Lung microvascular endothelial cell (primary cell): ENCODE results near the gene DPP9. TPM values are rescaled to one million over a fixed set of nuclear protein-coding genes. Genes with fewer than 3 reads are reported as not detected.

Experiments
- DNase-seq, 2 donors: peaks; one replicate each; pipeline versions ENCODE4 v3.0.0 to v3.0.0-alpha.2; 2010; ENCODE audit warnings: low read depth in 2 of 2
- total RNA-seq: library from RNA; depleted of rRNA; stranded (reverse); fragments of >200 nt; gene quantifications from 2 replicates; pipeline ENCODE4 v1.2.1, GENCODE V29; 2014

DPP9 gene
- total RNA-seq, 1 donor from 2014 or later, result 19.4 TPM

DNA sequence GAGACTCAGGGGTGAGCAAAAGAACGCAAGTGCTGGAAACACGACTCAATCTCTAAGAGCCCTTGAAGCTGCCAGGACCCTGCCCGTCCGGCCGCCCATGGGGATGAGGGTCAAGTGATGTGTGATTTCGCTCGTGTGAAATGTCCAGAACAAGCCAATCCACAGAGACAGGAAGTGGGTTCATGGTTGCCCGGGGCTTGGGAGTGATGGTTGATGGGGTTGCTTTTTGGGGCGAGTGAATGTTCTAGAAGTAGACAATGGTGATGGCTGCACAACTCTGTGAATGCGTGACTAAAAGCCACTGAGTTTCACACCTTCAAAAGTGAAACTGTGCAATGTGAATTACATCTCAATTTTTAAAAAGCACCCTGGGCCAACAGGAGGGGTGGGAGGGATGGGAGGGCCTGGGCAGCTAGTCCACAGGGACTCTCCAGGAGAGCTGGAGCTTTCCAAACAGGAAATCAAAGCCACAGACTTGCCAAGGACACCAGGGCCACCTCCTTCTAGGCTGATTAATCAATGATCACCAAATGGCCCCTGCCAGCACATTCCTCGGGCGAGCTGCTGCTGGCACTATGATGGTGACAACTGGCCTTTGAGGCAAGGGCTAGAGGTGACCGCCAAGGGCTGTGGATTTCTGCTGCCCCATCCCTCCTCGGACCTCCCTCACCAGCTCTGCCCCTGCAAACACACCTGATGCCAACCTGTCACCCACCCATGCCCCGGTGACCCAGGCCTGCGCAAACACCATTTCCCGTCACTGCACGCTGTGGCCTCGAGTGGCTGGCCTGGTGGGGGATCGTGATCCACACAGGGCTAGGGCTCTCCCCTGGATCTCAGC is 14.0 kb downstream of the DPP9 start:
- no peak for DNase-seq

DNA sequence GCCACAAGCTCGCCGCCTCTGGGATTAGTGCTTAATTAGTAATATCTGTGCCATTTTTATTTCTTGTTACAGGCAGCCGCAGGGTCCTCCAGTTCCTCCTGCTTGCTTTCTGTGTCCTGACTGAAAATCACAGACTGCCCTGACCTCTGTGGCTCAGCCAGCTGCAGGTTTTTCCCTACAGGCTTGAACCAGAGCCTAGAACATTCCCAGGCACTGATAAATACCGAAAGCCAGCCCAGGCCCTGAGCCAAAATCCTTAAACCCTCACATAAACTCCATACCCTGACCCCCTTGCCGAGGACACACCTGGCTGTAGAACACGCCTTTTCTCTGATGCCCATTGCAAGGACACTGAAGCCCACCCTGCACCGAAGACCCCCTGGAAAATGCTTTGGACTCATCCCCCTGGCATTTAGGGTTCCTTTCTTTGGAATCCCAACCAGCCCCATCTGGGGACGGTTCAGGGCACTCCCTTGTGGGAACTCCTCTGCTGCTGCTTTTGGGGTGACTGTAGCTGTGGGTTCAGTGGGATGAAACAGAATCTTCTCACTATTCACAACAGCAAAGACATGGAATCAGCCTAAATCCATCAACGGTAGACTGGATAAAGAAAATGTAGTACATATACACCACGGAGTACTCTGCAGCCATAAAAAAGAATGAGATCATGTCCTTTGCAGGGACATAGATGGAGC is 15.5 kb downstream of the DPP9 start:
- DNase-seq, result peak in 1 of 2 donors; percentile 33

DNA sequence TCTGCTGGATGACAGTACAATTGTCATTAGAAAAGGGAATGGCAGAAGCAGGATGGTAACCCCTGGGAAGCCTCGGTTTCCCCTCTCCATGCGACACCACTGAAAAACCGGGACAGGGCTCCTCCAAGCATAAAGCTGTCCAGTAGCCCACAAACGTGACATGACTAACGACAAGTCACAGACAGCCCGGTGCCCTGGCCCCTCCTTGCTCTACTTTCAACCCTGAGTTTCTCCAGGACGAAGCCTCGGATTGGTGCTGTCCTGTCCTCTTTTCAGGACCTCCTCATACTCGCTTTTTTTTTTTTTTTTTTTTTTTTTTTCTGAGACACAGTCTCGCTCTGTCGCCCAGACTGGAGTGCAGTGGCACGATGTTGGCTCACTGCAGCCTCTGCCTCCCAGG is 16.3 kb downstream of the DPP9 start:
- DNase-seq, result no peak

DNA sequence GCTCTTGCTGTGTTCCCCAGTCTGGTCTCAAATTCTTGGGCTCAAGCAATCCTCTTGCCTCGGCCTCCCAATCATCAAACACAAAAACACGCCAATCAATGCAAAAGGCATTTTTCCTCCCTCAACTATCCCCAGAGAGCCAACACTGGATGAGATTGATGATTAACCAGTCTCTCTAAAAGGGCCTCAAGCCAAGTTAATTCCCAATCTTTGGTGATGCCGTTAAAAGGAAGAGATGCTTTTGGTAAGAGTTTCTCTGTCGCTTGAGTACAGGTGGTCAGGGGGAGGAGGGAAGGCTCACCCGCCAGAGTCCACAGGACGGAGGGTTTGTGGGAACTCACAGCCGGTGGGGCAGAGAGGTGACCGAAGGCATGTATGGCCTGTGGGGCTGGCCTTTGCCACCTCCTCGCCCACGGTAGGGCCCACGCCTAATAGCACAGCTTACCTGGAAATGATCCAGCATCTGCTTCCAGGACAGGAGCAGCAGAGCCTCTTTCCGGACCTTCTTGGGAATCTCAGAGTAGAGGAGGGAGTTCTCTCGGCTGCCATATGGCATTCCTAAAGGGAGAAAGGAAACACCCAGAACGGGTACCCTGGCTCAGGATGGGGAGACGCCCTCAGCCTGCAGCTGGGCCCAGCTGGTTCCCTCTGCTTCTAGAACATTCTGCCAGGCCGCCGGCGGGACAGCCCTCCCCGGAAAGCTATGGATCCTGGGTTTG is 18.1 kb downstream of the DPP9 start:
- no peak for DNase-seq

DNA sequence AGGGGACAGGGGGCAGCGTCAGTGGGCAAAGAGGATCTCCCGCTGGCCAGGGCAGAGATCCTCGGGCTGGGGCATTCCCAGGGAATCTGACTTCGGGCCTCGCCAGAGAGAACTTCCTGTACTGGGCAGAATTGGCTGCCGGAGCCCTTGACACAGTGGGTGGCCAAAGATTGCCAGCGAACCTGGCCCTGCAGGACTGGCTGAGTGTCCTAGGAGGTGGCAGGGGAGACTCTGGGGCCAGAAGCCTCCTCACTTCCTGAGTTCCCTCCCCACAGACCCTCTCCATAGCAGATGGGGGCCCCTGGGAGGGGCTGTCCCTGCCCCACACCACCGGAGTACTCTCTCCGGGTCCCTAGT is 19.3 kb downstream of the DPP9 start:
- no peak for DNase-seq

DNA sequence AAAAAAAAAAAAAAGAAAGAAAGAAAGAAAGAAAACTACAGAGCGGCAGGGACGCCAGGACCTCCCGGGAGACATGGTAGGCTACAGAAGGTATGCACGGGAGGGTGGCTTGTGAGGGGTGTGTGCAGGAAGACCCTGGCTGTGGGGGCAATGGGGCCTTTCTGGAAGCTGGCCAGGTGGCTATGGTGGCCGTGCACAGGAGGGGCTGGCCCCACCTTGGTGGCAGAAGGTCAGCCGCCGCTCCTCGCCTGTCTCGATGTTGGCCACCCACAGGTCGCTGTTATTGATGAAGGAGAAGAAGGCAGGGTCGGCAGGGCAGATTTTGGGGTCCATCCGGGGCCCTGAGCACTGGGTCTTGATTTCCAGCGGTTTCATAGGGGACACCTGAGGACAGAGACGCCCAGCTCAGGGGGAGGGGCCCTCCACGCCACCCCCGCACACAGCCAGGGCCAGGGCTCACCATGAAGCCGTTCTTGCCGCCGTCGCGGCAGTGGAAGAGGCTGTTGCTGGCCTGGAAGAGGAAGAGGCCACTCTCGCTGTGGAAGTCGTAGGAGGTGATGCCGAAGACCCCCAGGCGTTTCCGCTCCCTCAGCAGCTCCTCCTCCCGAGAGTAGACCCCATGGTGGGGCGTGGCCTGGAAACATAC is 19.8 kb downstream of the DPP9 start:
- DNase-seq, result no peak

DNA sequence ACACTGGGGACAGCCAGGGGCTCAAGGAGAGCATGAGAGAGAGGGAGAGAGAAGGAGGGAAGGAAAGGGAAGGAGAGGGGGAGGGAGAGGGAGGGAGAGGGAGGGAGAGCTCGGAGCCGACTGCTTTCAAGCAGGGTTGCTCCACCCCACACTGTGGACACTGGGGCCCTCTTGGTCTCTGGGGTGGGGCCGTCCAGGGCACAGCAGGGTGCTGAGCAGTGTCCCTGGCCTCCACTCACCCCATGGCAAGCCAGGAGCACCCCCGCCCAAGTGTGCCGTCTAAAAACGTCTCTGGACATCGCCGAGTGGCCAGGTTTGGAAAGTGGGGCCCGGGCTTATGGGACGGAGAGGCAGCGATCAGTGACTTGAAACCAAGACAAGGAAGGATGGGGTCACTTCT is 20.9 kb downstream of the DPP9 start:
- DNase-seq, result no peak

DNA sequence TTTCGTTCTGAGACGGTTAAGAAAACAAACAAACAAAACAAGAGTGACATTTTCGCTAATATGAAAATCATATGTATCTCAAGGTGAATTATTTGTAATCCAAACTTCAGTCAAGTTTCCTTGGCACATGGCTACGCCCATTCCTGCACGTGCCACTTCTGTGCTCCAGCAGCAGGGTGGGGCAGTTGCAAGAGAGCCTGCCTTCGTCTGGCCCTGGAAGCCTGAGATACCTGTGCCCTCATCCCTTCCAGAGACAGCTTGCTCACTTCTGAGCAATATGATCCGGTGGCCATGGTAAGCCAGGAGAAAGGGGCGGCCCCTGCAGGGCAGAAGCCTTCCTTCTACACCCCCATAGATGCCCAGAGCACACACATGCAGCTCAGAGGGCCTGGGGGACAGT is 22.1 kb downstream of the DPP9 start:
- no peak for DNase-seq

DNA sequence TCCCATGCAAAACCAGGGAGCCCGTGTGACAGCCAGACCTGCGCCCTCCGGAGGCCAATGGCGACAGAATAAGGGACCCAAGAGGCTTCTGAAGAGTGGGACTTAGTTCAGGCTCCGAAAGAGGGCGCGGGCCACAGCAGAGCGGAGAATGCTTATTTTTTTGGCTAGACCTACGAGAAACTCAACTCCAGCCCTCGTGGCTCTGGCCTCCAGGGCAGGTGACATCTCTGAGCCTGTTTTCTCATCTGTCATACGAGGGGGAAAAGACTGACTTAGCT is 23.0 kb downstream of the DPP9 start:
- no peak for DNase-seq

DNA sequence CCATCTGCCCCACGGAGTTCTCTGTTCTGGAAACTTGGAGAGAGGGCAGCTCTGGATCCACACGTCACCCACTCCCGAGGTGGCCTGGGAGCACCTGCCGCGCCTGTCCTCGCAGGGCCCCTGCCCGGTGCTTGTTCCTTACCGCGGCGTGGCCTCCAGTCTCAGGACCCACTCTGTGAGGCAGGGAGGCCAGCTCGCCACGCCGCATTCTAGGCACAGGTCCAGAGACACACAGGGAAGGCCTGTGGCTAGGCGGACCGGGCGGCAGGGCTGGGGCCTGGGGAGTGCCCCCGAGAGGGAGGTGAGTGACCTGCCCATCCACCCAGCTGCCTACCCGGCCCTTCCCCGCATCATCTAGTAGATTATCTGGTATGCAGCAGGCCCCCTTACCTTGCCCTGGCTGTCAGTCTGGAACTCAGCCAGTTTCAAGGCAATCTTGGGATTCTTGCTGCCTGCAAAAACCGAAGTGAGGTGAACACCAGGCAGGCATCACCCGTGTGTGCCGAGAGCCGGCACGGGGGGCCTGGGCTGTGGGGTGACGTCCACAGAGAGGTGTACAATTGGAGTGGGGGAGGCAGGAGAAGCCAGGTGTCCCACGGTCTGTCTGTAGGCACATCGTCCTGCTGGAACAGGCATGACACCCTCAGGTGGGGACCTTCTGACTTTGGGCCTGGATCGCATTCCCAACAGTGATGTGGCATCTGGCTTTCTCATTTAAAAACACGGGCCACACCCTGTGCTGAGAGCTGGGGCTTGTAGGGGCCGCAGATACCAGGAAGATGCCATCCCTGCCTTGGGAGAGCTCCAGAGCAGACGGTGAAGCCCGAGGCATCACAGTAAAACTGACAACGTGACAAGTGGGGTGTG is 23.6 kb downstream of the DPP9 start:
- DNase-seq, result no peak

DNA sequence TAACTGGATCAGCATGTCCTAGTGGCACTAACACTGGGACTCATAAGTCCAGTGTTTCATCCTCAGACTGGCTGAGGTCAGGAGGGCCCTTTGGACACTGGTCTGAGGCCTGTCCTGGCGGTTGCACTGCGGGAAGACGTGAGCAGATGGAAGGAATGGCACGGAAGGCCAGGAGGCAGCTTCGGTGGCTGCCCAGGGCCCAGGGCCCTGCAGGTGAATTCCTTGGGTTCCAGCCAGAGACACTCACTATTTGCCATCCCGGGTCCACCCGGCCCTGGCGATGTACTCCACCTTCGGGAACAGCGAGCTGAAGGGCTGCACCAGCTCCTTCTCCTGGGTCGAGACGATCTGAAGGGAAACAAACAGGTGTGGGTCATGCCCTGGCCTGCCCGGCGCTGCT is 26.3 kb downstream of the DPP9 start:
- DNase-seq, result no peak

DNA sequence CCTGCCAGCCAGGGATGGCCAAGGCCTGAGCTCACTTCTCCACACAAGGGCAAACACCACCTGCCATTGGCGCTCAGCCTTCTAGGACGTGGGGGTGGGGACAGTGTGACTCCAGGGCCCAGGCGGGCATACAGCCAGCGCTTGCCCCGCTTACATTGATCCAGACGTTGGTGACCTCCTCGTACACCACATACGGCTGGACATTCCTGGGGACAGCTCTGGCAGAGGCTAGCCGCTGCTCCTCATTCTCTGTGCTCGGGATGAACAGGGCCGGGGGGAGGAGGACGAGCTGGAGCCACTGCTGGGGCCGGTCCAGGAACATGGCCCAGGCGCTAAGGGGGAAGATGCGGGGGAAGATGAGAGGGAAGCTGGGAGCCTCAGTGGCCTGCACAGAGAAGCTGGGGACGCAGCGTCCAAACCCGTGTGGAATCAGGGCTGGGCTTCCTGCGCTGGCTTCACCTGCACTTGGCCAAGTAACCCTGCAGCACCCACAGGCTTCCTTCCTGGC is 28.4 kb downstream of the DPP9 start:
- DNase-seq, result peak; percentile 21 to 52

DNA sequence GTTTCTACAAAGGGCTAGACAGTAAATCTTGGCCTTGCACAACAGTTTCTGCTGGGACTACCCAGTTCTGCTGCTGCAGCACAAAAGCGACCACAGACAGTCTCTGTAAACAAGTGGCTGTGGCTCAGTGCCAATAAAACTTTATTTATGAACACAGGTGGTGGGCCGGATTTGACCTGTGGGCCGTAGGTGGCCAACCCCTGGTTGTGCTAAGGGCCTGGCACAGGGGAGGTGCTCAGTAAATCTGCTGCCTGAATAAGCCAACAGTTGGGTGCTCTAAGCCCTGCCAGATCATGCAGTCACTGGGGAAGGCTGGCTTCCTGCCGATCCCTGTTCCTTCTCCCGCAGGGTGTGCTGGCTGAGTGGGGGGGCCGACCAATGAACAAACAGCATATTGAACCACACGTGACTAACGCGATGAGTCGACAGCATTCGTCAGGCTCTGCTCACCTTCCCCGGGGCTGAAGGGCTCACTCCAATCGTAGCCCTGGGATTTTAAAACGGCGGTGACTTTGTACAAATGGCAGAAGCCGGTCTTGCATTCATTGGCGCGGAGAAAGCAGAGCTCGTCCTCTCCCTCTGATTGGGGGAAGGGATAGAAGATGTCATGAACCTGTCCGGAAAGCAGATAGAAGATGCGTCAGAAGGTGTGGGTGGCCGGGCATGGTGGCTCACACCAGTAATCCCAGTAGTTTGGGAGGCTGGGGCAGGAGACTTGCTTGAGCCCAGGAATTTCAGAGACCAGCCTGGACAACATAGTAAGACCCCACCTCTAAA is 29.2 kb downstream of the DPP9 start:
- peak; percentile 97 to 98 for DNase-seq

DNA sequence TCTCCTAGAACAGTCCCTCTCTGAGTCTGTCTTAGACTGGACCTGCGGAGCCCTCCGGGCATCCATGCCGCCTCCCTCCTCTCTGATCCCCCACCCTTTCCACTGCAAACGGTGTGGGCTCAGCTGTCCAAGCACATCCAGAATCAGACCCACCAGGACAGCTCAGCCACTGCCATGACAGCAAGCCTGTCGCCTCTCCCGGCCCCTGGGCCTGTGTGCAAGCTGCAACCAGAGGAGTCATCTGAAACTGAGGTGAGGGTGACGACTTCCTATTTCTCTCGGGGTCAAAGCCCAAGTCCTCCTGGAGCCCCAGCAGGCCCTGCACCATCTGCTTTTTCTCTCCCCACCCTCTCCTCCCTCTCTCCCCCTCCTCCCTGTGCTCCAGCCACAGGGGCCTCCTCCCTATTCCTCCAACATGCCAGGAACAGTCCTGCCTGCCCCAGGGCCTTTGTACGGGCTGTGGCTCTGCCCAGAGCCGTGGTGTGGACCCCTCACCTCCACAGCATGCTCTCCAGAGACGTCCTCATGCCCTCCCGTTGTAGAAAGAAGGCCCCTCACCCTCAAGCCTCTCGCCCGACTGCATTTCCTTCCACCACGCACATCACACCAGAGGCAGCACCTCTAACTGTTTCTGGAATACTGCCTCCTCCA is 30.0 kb downstream of the DPP9 start:
- DNase-seq, result no peak

DNA sequence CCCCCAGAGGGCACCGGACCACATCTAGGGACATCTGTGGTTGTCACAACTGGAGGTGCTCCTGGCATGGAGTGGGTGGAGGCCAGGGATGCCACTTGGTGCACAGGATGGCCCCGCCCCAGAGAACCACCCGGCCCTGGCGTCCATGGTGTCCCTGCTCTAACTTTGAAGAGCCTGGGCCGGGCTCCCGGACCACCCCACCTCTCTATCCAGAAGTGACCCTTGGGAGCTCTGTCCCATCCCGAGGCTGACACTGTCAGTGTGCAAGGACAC is 30.6 kb downstream of the DPP9 start:
- DNase-seq, result no peak

DNA sequence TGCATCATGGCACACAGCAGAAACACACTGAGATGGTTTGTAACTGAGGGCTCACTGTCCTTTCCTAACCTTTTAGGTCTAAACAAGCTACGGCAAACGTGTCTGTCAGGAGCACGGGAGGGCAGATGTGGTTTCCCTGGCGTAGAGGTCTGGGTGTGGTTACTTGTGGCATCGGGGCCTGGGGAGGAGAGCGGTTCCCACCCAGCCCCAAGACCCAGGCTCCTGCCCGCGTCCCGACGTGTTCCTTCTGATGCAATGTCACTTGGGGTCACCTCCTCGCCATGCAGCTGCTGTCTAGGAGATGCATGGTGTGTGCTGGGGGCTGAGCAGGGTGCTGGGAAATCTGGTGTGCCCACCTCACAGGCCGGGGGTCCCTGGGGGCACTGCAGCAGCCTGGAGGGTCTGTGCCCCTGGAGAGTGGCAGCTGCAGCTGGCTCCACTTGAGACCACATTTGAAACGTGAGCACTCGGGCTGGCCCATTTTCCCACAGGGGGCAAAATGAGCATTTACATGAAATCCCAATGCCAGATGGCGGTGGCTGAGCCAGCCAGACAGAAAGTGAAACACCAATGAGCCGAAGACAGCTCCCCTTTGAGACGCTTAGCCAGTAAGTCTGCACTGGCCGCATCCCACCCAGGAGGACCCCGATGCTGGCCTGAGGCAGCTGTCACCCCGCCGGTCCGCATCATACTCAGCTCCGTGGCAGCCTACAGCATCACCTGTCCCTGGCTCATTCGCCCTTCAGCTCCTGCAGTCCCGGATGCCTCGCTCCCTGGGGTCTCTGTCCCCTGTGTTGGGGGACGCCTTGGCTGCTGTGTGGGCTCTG is 31.2 kb downstream of the DPP9 start:
- no peak for DNase-seq

DNA sequence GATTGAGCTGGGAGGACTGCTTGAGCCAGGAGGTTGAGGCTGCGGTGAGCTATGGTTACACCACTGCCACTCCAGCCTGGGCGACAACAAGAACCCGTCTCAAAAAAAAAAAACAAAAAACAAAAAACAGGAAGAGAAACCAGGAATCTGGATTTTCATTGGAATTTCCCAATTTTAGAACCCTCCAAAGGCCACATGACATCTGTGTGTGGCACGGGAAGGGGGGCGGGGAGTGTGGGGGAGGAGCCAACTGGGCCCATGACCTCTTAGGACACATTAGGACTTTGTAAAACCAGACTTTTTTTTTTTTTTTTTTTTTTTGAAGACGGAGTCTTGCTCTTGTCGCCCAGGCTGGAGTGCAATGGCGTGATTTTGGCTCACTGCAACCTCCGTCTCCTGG is 32.3 kb downstream of the DPP9 start:
- no peak for DNase-seq

DNA sequence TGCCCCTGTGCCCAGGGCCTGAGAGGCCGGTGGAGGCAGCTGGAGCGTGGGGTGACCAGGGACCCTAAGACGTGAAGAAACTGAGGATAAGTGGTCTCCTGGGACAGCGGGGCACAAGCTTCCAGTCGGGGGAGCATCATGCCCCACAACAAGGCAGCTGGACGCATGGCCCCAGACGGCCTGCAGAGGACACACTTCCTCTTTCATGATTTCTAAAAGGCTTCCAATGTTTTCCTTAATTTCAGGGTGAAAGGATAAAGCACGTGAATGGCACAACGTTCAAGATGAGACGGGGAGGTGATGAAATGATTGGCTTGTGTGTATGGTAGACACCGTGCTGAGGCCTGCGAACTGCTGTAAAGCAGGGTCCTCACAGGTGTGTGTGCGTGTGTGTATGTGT is 33.3 kb downstream of the DPP9 start:
- DNase-seq, result no peak

DNA sequence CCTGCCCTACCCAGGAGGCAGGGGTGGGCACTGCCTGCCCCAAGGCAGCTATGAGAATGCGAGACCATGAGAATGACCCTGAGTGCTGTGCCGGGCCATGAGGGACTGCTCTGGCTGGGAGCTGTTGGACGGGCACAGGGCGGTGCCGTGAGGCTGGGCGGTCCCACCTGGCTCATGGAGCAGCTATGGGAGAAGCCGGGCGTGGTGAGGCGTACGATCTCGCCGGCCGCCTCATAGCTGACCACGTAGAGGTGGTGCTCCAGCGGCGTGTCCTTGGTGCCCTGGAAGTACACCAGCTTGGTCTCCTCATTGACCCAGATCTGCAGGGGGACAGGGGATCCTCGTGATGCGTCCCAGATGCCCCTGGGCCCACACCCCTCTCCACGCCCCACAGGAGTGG is 34.2 kb downstream of the DPP9 start:
- no peak for DNase-seq
